Activated T-helper 1 cell treated with anti-CD3 and anti-CD28 coated beads, Interleukin-2, amount 50 U/mL, for 16 hours (primary cell): ENCODE results near the gene NR3C1.

Experiments
- DNase-seq, 2 donors: peaks; one replicate each; pipeline ENCODE4 v3.0.0-alpha.2; 2020; ENCODE audit warnings: low read depth in 1 of 2, low spot score in 1 of 2

NR3C1 gene

DNA sequence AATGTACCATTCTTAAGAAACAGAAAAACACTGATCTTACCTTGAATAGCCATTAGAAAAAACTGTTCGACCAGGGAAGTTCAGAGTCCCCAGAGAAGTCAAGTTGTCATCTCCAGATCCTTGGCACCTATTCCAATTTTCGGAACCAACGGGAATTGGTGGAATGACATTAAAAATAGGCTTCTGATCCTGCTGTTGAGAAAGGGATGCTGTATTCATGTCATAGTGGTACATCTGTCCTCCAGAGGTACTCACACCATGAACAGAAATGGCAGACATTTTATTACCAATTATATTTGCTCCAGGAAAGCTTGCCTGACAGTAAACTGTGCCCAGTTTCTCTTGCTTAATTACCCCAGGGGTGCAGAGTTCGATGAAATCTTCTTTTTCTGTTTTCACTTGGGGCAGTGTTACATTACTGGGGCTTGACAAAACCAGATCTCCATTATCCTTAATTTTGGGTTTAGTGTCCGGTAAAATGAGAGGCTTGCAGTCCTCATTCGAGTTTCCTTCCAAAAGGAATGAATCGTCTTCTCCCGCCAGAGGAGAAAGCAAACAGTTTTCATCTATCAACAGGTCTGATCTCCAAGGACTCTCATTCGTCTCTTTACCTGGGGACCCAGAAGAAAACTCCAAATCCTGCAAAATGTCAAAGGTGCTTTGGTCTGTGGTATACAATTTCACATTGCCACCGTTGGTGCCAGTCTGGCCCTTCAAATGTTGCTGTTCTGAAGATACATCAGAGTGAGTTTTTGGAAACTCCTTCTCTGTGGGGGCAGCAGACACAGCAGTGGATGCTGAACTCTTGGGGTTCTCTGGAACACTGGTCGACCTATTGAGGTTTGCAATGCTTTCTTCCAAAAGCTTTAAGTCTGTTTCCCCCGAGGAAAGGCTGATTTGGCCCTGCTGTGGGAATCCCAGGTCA, 3.6 kb downstream of the NR3C1 start:
- no peak for DNase-seq

DNA sequence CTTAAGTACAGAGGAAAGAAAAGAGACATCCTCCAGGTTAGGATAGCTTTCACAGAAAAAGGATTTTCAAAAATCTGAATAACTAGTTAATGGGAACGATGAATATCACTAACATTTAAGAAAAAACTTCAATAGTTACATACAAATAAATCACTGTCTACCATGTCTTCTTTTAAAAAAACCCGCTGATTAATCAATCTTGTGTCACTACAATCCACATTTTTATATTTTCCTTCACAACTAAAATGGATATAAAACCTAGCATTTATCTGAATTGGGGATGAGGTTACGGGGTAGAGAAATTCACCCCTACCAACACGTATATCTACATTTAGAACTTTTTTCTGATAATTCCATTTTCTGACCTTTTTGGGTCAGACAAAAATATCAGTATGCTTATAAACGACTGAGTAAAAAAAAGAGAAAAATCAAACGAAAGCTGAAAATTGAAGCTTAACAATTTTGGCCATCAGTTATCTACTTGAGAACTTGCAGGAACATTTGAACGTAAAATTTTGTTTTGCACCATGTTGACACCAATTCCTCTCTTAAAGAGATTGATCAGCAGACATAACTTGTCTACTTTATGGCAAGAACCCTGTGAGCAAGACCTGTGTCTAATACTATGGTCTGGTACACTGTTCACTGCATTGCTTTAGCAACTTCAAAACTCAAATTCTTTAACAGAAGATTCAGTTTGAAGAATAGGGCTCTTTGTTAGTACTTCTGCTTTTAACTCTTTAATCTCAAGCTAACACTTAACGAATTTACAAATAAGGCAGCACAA, 4.8 kb downstream of the NR3C1 start:
- no peak for DNase-seq

DNA sequence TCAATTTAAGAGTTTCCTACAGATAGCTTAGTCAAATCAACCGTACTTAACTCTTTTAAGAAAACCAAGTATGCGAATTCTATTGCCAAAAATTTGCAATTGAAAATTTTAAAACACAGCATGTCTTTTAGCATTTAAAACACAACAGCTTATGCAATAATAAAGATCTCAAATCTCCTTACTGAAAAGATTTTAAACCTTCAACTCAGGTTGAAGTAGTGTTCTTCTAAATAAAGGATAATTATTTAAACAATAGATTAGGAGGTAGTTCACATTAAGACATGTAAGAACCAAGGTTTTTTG, 5.5 kb downstream of the NR3C1 start:
- no peak for DNase-seq

DNA sequence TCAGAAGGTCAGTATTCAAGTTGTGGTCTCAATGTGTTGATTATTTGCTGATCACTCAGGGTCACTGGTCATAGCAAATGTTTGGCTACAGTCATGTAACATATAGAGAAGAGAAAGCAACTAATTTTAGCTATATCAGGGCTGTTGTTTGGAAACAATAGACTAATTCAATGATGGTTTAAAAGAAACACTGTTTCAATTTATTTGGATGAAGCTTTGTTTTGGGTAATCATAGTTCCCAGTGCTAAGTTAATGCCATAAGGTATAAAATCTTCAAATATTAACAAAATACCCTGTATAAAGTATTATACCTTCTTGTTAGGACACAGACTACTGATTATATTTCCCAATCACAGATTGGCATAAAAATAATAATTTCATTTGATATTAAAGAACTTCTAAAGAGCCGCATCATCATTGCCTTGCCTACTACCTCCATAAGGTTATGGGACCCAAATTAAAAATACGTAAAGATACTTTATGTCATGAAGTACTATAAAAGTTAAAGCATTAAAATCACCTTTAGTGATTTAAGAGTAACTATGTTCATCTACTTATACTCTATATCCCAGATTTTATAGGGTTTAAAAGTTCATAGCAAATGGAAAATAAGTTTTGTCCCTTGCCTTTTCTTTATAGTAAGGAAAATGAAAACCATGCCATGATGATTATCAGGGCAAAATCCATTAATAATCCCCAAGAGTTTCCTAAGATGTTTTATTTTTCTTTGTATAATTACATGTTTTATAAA, 6.0 kb downstream of the NR3C1 start:
- no peak for DNase-seq

DNA sequence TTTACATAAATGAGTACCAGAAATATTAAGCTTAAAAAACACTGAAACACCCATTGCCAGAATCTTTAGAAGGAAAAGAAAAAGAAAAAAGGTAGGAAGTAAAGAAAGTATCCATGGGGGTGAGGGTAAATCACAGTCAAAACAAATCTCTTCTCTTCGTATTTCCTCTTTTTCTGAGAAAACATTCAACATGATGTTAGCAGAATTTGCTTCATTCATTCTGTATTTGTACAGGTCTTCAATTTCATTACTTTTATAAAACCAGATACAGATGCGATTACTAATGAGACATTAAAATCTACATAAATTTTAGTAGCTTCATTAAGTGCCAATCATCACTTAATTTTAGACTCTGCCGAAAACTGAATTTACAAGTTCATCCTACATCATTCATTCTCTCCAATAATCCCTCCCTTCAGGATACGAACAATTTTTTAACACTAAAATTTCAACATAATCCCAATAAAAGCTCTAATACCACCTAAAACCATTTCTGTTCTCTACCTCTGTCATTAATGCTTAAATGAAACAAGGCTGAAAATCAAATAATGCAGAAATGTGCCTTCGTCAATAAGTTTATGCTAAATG, 7.0 kb downstream of the NR3C1 start:
- no peak for DNase-seq

DNA sequence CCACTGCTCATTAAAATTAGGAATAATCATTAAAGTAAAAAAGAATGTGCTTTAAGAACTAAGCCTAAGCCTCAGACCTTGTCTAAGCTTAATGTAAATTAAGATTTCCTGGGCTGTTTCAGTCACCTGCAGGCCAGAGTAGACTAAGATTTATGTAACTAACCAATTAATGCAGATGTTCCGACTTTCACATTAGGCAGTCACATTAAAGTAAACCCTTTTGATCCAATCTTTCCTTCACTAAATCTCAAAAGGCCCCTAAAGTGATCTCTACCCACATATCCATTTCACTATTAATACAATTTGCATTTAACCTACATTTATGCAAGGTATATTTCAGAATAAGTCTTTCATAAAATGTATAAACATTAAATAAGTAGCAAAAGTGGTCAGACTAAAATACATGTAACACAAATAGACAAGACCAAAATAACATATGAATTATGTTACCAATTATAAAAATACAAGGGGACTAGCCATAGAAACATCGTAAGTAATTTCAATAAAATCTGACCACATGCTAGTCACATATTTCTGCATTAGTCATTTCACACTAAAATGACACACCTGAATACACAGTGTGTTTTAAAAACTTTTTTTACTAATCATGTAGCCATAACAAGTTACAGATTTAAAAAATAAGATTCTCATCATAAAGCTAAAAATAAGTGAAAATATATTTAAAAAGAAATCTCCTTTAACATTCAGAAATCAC, 7.7 kb downstream of the NR3C1 start:
- DNase-seq: no peak

DNA sequence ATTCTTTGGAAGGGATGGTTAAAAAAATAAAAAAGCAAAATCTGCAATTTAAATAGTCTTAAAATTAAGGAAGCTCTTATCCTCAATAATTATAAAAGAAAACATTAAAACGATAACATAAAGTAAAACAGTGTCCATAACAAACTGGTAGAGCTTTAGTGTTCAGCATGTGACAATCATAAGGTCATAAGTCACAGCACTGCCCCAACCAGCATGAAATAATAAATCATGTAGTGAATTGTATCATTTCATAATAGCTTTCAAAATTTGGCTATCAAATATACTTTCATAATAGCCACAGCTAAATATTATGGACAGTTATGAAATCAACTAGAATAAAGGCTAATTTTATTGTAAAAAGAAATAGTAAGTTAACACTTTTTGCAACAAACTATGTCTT, 10.0 kb downstream of the NR3C1 start:
- DNase-seq: no peak

DNA sequence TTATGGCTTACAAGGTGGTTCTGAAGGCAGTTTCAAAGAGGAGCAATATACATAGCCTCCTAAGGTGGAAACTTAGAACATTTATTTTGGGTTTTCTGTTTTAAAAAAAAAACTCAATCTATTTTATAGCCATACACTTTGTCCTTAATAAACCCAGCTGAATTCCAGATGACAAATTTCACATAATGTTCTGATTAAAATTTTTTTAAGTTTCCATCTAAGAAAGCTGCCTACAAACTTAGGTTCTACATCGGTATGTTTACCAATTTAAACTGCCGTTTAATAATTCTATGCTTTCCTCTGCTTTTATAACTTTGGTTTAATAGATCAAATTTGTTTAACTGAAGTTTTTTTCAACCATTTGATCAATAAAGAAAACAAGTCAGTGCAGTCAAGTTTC, 12.5 kb downstream of the NR3C1 start:
- no peak for DNase-seq

DNA sequence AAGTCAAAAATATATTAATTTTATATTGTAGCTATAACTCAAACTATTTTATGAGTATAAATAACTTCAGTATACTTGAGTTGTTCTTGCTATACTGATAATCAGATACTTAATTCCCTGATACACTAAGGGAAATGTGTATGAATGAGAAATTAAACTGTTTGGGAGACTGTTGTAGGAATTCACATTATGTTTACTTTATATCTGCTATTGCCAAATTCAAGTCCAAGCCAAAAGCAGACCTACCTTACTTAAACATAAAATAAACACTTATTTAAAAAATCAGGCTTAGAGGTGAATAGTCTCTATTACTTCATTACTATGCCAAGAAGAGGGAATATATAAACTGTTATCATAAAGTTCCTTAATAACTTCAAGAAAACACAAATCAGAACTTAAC, 13.2 kb downstream of the NR3C1 start:
- no peak for DNase-seq

DNA sequence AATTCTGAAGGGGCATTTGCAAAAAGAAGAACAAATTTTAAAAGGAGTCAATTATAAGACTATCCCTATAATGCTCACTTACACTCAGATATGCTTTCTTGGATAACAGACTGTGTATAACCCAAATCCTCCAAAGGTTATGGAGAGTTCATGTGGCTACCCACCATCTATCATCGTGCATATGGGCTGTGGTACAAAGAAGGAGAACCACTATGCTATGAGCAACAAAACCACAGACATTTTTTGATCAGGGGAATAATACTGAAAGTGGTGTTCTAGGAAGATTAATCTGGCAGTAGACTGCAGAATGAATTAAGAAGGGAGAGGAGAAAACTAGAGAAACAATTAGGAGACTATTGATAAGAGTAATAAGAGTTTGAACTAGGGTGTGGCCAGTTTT, 16.8 kb downstream of the NR3C1 start:
- no peak for DNase-seq

DNA sequence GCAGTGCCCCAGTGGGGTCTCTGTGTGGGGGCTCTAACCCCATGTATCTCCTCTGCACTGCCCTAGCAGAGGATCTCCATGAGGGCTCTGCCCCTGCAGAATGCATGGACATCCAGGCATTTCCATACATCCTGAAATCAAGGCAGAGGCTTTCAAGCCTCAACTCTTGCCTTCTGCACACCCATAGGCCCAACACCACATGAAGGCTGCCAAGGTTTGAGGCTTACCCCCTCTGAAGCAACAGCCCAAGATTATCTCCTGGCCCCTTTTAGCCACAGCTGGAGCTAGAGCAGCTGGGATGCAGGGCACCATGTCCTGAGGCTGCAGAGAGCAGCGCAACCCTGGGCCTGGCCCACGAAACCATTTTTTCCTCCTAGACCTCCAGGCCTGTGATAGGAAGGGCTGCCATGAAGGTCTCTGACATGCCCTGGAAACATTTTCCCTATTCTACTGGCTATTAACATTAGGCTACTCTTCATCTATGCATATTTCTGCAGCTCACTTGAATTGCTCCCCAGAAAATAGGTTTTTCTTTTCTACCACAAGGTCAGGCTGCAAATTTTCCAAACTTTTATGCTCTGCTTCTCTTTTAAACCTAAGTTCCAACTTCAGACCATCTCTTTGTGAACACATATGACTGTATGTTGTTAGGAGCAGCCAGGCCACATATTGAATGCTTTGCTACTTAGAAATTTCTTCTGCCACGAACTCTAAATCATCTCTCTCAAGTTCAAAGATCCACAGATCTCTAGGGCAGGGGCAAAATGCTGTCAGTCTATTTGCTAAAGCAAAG, 18.4 kb downstream of the NR3C1 start:
- no peak for DNase-seq

DNA sequence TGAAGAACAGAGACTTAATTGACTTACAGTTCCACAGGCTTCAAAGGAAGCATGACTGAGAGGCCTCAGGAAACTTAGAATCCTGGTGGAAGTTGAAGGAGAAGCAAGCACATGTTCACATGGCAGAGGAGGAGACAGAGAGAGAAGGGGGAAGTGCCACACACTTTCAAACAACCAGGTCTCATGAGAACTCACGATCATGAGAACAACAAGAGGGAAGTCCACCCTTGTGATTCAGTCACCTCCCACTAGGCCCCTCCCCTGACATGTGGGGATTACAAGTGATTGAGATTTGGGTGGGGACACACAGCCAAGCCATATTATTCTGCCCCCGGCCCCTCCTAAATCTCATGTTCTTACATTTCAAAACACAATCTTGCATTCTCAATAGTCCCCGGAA, 19.5 kb downstream of the NR3C1 start:
- no peak for DNase-seq

DNA sequence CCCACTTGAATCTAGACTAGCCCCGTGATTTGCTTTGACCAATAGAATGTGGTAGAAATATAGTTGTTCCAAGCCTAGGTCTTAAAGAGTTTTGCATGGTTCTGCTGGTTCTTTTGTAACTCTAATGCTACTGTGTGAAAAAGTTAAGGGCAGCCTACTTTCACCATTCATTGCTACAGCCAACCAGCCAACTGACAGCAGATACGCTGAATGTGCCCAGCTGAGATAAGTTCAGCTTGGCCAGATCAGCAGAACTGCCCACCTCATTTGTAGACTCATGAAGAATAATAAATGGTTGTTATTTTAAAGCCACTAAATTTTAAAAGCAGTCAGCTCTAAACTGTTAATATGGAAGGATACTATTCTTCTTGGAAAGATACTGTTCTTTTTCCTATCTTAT, 23.9 kb downstream of the NR3C1 start:
- DNase-seq: no peak

DNA sequence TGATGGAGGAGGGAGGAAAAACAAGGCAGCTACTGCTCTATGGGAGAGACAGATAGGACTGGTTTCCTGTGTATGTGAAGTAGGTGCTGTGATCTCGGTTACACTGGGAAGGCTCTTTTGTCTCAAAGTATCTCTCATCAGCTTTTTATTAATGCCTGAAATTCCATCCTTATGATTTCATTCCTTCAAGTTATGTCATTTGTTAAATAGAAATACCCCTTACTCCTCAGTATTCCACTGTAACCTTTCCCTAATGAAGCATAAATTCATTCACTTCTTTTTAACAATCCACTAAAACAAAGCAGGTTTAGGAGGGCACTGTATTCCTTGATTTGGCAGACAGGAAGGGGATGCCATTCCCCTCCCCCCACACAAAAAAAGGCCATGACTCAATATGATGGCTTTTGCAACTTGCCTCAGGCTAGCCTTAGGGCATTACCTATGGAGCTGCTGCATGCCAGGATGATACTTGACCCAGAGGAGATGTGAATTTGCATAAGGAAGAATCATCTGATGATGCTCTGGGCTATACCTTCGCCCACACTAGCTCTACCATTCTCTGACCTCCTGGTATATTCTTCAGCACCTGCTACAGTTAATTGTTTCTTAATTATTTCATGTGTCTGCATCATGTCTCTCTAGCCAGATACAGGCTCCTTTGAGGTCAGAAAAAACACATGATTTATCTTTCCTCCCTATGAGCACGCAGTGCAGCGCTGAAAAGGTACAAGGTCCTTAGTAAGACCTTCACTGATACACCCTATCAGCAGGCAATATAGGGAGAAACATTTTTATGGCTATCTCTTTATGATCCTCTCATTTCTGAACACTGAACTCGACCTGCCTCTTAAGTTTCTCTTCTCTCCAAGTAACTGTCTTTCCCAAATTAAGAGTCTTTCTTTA, 26.3 kb downstream of the NR3C1 start:
- DNase-seq: no peak

DNA sequence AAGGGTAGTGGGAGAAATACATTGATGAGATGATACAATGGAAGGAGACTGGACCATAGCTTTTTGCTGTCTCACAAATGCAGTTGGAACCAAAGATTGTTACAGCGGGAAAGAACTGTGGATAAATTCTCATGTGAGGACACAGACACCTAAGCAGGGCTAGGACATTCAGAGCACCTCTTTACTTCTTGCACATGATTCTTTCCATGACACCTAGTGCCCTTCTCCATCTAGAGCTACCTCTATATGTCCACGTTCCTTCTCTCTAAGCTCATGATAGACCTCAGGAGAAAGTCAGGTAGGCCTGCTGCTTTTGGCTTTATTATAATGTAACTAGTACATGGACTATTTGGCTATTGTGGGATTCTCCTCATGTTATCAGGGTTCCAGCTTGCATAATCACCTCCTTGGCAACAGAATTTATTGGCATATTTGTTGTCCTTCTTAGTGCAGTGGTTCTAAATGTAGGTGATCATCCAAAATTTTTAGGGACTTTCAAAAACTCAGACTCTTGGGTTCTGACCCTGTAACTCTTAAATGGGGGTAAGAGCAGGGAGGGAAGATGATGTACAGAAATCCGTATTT, 27.2 kb downstream of the NR3C1 start:
- DNase-seq: no peak

DNA sequence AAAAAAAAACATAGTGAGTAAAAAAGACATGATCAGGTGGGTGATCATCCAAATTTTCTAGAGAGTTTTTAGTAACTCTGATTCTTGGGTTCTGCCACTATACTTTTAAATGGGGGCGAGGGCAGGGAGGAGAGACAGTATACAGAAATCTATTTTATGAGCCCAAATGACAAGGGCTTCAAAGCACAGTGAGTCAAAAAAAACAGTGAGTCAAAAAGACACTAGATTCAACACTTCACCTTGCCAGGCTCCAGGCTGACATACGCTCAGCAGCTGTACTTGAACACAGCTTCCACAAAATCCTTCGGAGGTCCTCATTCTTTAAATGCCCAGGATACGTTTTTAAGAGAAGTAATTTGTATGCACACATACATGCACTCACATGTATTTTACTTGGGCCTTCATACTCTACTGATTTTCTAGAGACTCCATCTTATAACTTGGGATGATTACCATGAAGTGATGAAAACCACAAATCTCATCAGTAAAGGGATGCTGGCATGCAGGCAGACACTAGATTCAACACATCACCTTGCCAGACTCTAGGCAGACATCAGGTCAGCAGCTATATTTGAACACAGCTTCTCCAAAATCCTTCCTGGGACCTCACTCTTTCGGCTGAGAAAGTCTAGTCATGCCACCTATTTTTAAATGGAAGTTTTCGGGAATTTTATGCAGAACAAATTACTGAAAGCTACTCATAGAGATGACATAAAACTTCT, 28.8 kb downstream of the NR3C1 start:
- no peak for DNase-seq

DNA sequence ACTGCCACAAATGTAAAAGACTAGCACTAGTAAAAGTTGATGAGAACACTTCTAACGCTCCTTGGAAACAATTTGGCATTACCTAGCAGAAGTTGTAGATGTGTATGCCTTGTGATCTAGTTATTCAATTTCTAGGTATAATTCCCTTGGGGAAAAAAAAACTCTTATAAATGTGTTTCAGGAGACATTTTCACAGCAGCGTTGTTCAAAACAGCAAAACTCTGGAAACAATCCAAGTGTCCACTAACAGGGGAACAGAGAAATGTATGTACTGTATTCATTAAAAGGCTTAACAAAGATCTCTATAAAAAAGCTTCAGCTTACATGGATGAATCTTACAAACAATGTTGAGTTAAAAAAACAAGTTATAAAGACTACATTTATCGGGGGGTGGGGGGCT, 30.4 kb downstream of the NR3C1 start:
- no peak for DNase-seq

DNA sequence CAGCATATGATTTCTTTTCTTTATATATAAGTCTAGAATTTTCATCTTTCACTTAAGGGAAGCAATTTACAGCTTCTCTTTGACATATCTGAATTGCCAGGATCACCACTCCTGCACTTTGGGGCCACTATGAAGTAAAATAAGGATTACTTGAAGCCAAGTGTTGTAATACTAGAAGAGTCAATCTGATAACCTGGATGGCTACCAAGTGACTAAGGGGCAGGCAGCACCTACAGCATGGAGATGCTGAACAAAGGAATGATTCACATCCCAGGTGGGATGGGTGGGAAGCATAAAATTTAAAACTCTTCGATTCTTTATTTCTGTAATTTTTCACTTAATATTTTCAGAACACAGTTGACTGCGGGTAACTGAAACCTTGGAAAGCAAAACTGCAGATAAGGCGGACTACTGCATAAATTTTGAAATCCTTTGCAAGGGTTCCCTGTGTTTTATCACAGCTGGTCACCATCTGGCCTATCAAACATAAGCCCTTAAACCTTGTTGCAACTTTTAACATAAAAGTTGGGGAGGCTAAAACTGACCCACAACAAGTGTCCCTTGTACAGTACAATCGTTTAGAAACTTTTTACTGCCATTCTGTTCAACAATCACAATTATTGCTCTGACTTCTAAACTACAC, 31.2 kb downstream of the NR3C1 start:
- no peak for DNase-seq
